SK-N-SH (cell line): ENCODE measurements around the gene GPR137B. TPM values are rescaled to one million over a fixed set of nuclear protein-coding genes. Genes with fewer than 3 reads are reported as not detected.

Experiments used
- CTCF ChIA-PET: fragments of 300-600, 350-600 bp; formaldehyde crosslinking; extraction: SDS; loops from one replicate; lab custom pipeline; 2021; lab: Yijun Ruan, JAX
- POLR2A ChIA-PET: fragments of 350-600 bp; sonication (Branson Sonifier 250); formaldehyde crosslinking; extraction: SDS; loops from one replicate; lab custom pipeline; 2020; ENCODE audit warnings: antibody characterized with exemption, inconsistent platforms; lab: Yijun Ruan, JAX
- DNase-seq: peaks from one replicate; pipeline ENCODE4 v3.0.0; 2012
- H2AFZ ChIP-seq: fragments of 200-600 bp; sonication (generic); 2 replicates; pipeline ENCODE4 v1.8.1; 2016; ENCODE audit warnings: antibody characterized with exemption, mild to moderate bottlenecking, low read depth
- H3F3A ChIP-seq: fragments of 200-600 bp; sonication (generic); replicated peaks from 2 replicates; pipeline ENCODE3; 2016; ENCODE audit warnings: antibody characterized with exemption, mild to moderate bottlenecking; ENCODE audit not compliant: insufficient read depth
- H3K27ac ChIP-seq, 2 experiments: fragments of 200-500 bp in 1 of 2; fragments of 200-600 bp in 1 of 2; sonication (Bioruptor generic) in 1 of 2; sonication (generic), shearing (Covaris generic) in 1 of 2; 2 replicates each; pipeline versions ENCODE4 v1.5.1 to v1.6.1; 2014 to 2016; ENCODE audit warnings: low read depth in 2 of 2, inconsistent platforms in 1 of 2, low read length in 1 of 2, mild to moderate bottlenecking in 1 of 2, mixed read lengths in 1 of 2
- H3K27me3 ChIP-seq: fragments of 200-600 bp; sonication (generic), shearing (Covaris generic); 2 replicates; pipeline ENCODE4 v1.6.1; 2016; ENCODE audit warnings: mixed run types; ENCODE audit not compliant: insufficient read depth
- H3K36me3 ChIP-seq, 2 experiments: fragments of 200-500 bp in 1 of 2; fragments of 200-600 bp in 1 of 2; sonication (Bioruptor generic) in 1 of 2; sonication (generic) in 1 of 2; replicated peaks in 1 of 2; 2 replicates each; pipeline versions ENCODE3 to v1.5.1; 2014 to 2016; ENCODE audit warnings: low read length in 1 of 2, mild to moderate bottlenecking in 1 of 2; ENCODE audit not compliant: insufficient read depth in 2 of 2, control insufficient read depth in 1 of 2
- H3K4me1 ChIP-seq, 2 experiments: fragments of 200-500 bp in 1 of 2; fragments of 200-600 bp in 1 of 2; sonication (Bioruptor generic) in 1 of 2; sonication (generic), shearing (Covaris generic) in 1 of 2; 2 replicates each; pipeline versions ENCODE4 v1.5.1 to v1.6.1; 2014 to 2016; ENCODE audit warnings: low read depth in 1 of 2, low read length in 1 of 2, mixed run types in 1 of 2; ENCODE audit not compliant: insufficient read depth in 2 of 2, control insufficient read depth in 1 of 2
- H3K4me2 ChIP-seq: fragments of 200-600 bp; sonication (generic), shearing (Covaris generic); 2 replicates; pipeline ENCODE4 v1.6.1; 2017; ENCODE audit warnings: mixed run types
- H3K4me3 ChIP-seq, 2 experiments: fragments of 200-500 bp in 1 of 2; fragments of 200-600 bp in 1 of 2; sonication (Bioruptor generic) in 1 of 2; sonication (generic), shearing (Covaris generic) in 1 of 2; 2 replicates each; pipeline versions ENCODE4 v1.5.1 to v1.8.1; 2014 to 2016; ENCODE audit warnings: low read depth in 2 of 2, inconsistent platforms in 1 of 2, low read length in 1 of 2, mild to moderate bottlenecking in 1 of 2, mixed read lengths in 1 of 2, moderate library complexity in 1 of 2
- H3K79me2 ChIP-seq: fragments of 200-600 bp; sonication (generic); 2 replicates; pipeline ENCODE4 v1.8.1; 2017; ENCODE audit warnings: mild to moderate bottlenecking; ENCODE audit not compliant: insufficient read depth
- H3K9ac ChIP-seq: fragments of 200-600 bp; sonication (generic); 2 replicates; pipeline ENCODE4 v1.6.1; 2017; ENCODE audit warnings: mixed run types
- H3K9me2 ChIP-seq: fragments of 200-600 bp; sonication (generic); 2 replicates; pipeline ENCODE4 v1.6.1; 2017; ENCODE audit warnings: mixed run types
- H3K9me3 ChIP-seq: fragments of 200-600 bp; sonication (generic); 2 replicates; pipeline ENCODE4 v1.6.1; 2017; ENCODE audit warnings: mixed run types, mild to moderate bottlenecking, moderate library complexity
- H4K20me1 ChIP-seq: fragments of 200-600 bp; sonication (generic); 2 replicates; pipeline ENCODE4 v1.6.1; 2017; ENCODE audit warnings: mild to moderate bottlenecking, mixed run types; ENCODE audit not compliant: insufficient read depth
- MEF2A ChIP-seq: IDR thresholded peaks from 2 replicates; pipeline ENCODE4 v1.4.0; 2012; ENCODE audit warnings: low read depth, borderline replicate concordance
- RFX5 ChIP-seq: IDR thresholded peaks from 2 replicates; pipeline ENCODE4 v1.6.1; 2012; ENCODE audit warnings: mild to moderate bottlenecking, improper control_type of control experiment, low read length
- TAF1 ChIP-seq: IDR thresholded peaks from 2 replicates; pipeline ENCODE4 v1.6.1; 2012; ENCODE audit warnings: low read depth, mild to moderate bottlenecking, low read length, moderate library complexity, borderline replicate concordance
- WGBS: methylation state at CpG from one replicate; pipeline ENCODE4 v1.1.6; 2017; ENCODE audit warnings: low lambda C conversion rate; 5-methylcytosine and 5-hydroxymethylcytosine counted together
- polyA plus RNA-seq, 3 experiments: library from polyadenylated mRNA; depleted of rRNA; stranded (reverse); fragments of >200 nt; gene quantifications; 2 replicates each; pipeline ENCODE4 v1.2.3, GENCODE V29; 2012

Gene GPR137B
- polyA plus RNA-seq, 1 of the 3 experiments (the other 2 are of a cell fraction): 7.0 TPM

DNA sequence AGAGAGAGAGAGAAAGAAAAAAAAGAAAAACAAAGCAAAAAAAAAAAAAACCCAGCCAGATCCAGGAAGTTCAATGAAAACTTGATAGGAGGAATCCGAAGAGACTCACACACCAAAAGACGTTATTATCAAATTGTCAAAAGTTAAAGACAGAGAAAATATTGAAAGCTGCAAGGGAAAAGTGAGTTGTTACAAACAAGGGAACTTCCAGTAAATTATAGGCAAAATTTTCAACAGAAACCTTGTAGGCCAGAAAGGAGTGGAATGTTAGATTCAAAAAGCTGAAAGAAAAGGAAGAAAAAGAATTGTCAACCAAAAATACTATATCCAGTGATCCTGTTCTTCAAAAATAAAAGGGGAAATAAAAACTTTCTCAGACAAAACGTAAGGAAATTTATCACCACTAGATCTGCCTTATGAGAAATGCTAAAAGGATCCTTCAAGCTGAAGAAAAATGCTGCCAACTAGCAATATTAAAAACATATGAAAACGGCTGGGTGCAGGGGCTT lies 115.8 kb downstream of the GPR137B start:
- TF ChIP-seq RFX5 (no peak), TAF1 (no peak), MEF2A (no peak)
- POLR2A ChIA-PET: no interaction called here

More for the DNA sequence above, 115.8 kb downstream of the GPR137B start:
- Histone ChIP-seq H3K4me2 (no peak overlapping the region), H3K9me3 (no peaks in the 10 kb centered on the region), H2AFZ (no peak overlapping the region), H3K79me2 (no peaks in the 10 kb centered on the region), H3K27me3 (no peaks in the 10 kb centered on the region), H3K4me3 (no peak overlapping the region), H3K4me1 (no peaks in the 10 kb centered on the region), H3K27ac (no peak overlapping the region), H3K9ac (no peak overlapping the region), H4K20me1 (no peaks in the 10 kb centered on the region), H3K36me3 (no peaks in the 10 kb centered on the region), H3K9me2 (no peaks in the 10 kb centered on the region), H3F3A (no peaks in the 10 kb centered on the region)
- DNase-seq: no peak
- CTCF ChIA-PET: interaction anchor here (1.7 kb wide), 1 partner anchor 10 kb away, joined by 3 read pairs; no protein-coding TSS in a partner anchor
- WGBS: 60% methylated on average over 4 of the region's 4 CpGs

Other genes with a start within 250 kb of the GPR137B start
- gene NID1, start 77.4 kb upstream of the GPR137B start, polyA plus RNA-seq (2012; rRNA removed): 49.3 and 74.3 TPM in 2 replicates
- gene ERO1B, start 139.4 kb downstream of the GPR137B start, polyA plus RNA-seq (2012; rRNA removed): 0.79 and 1.3 TPM in 2 replicates